Activated B cell treated with CpG ODN at 0.5 μM for 24 hours (primary cell): ENCODE data around the gene SFI1. TPM values are rescaled to one million over a fixed set of nuclear protein-coding genes. Genes with fewer than 3 reads are reported as not detected.
A peak's percentile ranks its signal among the peaks of the same experiment; 100 is the strongest.

Experiments used
- ATAC-seq: fragments of 200-7000 bp; cut with Tn5 transposase; one replicate; pipeline ENCODE4 v1.10.0; 2021; ENCODE audit warnings: low read depth, mild to moderate bottlenecking, moderate library complexity
- CTCF ChIA-PET: fragments of 350-600 bp; sonication (Branson Sonifier 250); formaldehyde crosslinking; loops from one replicate; lab custom pipeline; 2021; ENCODE audit warnings: antibody characterized with exemption; lab: Charles Lee
- POLR2A ChIA-PET: fragments of 350-600 bp; sonication (Branson Sonifier 250); formaldehyde crosslinking; loops from one replicate; lab custom pipeline; 2021; ENCODE audit warnings: antibody characterized with exemption; lab: Charles Lee
- DNase-seq: peaks from one replicate; pipeline ENCODE4 v3.0.0; 2022
- H3K27ac Mint-ChIP-seq: one replicate; pipeline ENCODE4 v1.8.0; 2020; ENCODE audit warnings: mixed read lengths
- H3K27me3 Mint-ChIP-seq: one replicate; pipeline ENCODE4 v1.8.0; 2021; ENCODE audit warnings: mixed read lengths
- H3K36me3 Mint-ChIP-seq: one replicate; pipeline ENCODE4 v1.8.0; 2021; ENCODE audit warnings: low read depth, mixed read lengths
- H3K4me1 Mint-ChIP-seq: one replicate; pipeline ENCODE4 v1.8.0; 2021; ENCODE audit warnings: mixed read lengths
- H3K4me3 Mint-ChIP-seq: one replicate; pipeline ENCODE4 v1.8.0; 2020; ENCODE audit warnings: mild to moderate bottlenecking, mixed read lengths
- H3K9me3 Mint-ChIP-seq: one replicate; pipeline ENCODE4 v1.8.0; 2020; ENCODE audit warnings: mixed read lengths
- intact Hi-C: fragments of 100-400 bp; cut with micrococcal nuclease; formaldehyde crosslinking; loops from one replicate; pipeline ENCODE4 v1.15.1; 2024
- total RNA-seq: library from RNA; stranded (reverse); gene quantifications from 2 replicates; pipeline ENCODE4 v1.2.3, GENCODE V29; 2022
- TF ChIP-seq, protein P1 (sequence below): fragments of 200-600 bp; IDR thresholded peaks from one replicate; pipeline ENCODE4 v1.8.0; 2022; ENCODE audit warnings: antibody characterized with exemption, mild to moderate bottlenecking

The SFI1 gene
- total RNA-seq, 1 donor from 2014 or later: 126 TPM

DNA sequence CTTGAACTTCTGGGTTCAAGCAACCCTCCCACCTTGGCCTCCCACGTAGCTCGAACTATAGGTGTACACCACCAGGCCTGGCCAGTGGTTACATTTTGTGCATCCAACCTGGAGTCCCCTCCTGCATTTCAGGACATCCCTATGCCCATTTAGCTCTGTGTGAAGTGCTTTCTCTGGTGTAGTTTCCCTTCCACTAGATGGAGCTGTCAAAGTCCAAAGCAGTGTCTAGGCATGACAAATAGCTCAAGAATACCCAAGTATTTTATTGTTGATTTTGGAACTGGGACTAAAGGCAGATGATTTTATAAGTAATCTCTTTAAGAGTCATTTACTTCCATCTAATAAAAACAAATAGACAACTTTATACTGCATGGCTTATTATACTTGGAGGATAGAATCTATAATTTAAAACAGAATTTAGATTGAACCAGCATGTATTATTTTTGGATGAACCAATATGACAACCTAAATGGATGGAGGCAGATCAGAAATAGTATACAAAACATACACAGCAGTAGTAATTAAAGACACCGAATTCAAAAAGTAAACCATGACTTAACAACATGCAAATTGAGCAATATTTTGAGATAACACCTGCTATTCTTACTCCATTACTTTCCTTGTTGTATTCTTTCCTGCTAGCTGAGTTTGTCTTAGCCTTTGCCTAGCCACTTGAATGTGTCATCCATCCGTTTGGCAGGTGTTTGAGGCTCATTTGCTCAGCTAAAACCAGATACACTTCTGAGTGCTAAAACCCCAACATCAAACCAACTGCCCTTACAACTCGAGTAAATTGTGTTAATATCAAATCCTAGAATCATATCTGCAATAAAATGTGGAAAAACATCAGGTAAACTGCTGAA lies 44.4 kb upstream of the SFI1 start:
- no peak for DNase-seq
- CTCF ChIA-PET: interaction anchor here (0.7 to 2.2 kb wide), 13 partner anchors 9 to 182 kb away, joined by 3 to 18 read pairs (median 4); partner anchors contain the start of gene EIF4ENIF1
- intact Hi-C loops: loop anchor here (5.0 kb wide), 1 partner anchor 35 kb away; the partner anchor contains the start of gene EIF4ENIF1
- Mint-ChIP-seq H3K36me3 (peaks cover 61% of the 10 kb centered on the region), H3K4me1 (peaks cover 21% of the 10 kb centered on the region), H3K9me3 (no peaks in the 10 kb centered on the region), H3K4me3 (no peak overlapping the region), H3K27ac (peak overlapping the region; percentile 53), H3K27me3 (no peaks in the 10 kb centered on the region)
- TF ChIP-seq, protein P1, sequence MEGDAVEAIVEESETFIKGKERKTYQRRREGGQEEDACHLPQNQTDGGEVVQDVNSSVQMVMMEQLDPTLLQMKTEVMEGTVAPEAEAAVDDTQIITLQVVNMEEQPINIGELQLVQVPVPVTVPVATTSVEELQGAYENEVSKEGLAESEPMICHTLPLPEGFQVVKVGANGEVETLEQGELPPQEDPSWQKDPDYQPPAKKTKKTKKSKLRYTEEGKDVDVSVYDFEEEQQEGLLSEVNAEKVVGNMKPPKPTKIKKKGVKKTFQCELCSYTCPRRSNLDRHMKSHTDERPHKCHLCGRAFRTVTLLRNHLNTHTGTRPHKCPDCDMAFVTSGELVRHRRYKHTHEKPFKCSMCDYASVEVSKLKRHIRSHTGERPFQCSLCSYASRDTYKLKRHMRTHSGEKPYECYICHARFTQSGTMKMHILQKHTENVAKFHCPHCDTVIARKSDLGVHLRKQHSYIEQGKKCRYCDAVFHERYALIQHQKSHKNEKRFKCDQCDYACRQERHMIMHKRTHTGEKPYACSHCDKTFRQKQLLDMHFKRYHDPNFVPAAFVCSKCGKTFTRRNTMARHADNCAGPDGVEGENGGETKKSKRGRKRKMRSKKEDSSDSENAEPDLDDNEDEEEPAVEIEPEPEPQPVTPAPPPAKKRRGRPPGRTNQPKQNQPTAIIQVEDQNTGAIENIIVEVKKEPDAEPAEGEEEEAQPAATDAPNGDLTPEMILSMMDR: no peak
- peak; percentile 68 for ATAC-seq
- POLR2A ChIA-PET: interaction anchor here (0.7 to 1.4 kb wide), 4 partner anchors 29 to 181 kb away, joined by 3 to 4 read pairs (median 4); partner anchors contain the start of gene EIF4ENIF1

DNA sequence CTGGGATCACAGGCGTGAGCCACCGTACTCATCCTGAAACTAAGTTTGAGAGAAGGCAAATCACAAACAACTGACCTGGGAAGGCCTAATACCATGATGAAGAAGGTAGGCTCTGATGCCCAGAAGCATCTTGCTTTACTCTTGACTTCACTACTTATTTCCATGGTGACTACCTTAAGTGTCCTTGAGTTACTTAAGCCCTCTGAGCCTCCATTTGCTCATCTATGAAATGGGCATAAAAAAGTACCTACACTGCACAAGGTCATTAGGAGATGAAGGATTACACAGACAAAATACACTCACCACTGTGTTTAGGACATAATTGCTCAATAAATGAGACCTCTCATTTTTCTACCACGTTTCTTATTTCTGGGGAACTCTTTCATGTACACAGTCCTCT lies 34.6 kb upstream of the SFI1 start:
- TF ChIP-seq, protein P1: no peak
- no peak overlapping the region for H3K4me3 Mint-ChIP-seq
- ChIA-PET CTCF (no interaction called here), POLR2A (no interaction called here)
- DNase-seq (no peak), ATAC-seq (no peak)
- intact Hi-C loops: no loop called here
- no peak overlapping the region for H3K27ac Mint-ChIP-seq
- H3K4me1 Mint-ChIP-seq: no peaks in the 10 kb centered on the region
- no peaks in the 10 kb centered on the region for H3K27me3 Mint-ChIP-seq
- no peaks in the 10 kb centered on the region for H3K9me3 Mint-ChIP-seq
- peaks cover 87% of the 10 kb centered on the region for H3K36me3 Mint-ChIP-seq

DNA sequence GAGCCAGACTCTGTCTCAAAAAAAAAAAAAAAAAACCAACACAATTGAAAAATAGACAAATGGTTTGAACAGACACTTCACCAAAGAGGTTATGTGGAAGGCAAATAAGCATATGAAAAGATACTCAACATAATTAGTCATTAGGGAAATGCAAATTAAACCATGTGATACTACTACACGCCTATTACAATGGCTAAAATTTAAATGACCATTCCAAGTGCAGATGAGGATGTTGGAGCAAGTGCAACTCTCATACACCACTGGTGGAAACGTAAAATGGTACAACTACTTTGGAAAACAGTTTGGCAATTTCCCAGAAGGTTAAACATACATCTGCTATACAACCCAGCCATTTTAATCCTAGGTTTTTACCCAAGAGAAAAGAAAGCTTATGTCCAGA lies 31.0 kb upstream of the SFI1 start:
- Mint-ChIP-seq H3K4me3 (no peak overlapping the region), H3K36me3 (peaks cover 86% of the 10 kb centered on the region), H3K9me3 (no peaks in the 10 kb centered on the region), H3K4me1 (no peaks in the 10 kb centered on the region), H3K27me3 (no peaks in the 10 kb centered on the region), H3K27ac (no peak overlapping the region)
- ChIA-PET CTCF (no interaction called here), POLR2A (no interaction called here)
- TF ChIP-seq, protein P1: no peak
- ATAC-seq (no peak), DNase-seq (no peak)
- intact Hi-C loops: no loop called here

DNA sequence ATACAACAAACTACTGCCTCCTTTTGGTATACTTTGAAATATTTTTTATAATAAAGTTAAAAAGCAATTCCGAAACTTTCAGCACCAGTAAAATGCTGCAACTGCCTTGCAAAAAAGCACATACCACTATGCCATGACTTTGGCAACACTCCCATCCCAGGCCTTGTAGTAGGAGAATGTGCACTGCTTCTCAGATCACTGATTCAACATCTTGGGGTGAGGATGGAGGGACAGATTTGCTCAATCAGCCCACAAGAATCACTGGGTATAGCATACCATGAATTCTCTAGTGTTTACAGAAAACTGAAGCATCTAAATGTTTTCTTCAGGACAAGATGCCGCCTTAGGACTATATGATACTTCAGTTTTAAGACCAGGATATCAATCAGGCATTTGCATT lies 21.6 kb upstream of the SFI1 start:
- POLR2A ChIA-PET: no interaction called here
- TF ChIP-seq, protein P1: no peak
- peaks cover 47% of the 10 kb centered on the region for H3K36me3 Mint-ChIP-seq
- ATAC-seq (no peak), DNase-seq (no peak)
- CTCF ChIA-PET: no interaction called here
- no peak overlapping the region for H3K4me3 Mint-ChIP-seq
- no peaks in the 10 kb centered on the region for H3K9me3 Mint-ChIP-seq
- intact Hi-C loops: no loop called here
- H3K4me1 Mint-ChIP-seq: peaks cover 24% of the 10 kb centered on the region
- H3K27ac Mint-ChIP-seq: no peak overlapping the region
- no peaks in the 10 kb centered on the region for H3K27me3 Mint-ChIP-seq

DNA sequence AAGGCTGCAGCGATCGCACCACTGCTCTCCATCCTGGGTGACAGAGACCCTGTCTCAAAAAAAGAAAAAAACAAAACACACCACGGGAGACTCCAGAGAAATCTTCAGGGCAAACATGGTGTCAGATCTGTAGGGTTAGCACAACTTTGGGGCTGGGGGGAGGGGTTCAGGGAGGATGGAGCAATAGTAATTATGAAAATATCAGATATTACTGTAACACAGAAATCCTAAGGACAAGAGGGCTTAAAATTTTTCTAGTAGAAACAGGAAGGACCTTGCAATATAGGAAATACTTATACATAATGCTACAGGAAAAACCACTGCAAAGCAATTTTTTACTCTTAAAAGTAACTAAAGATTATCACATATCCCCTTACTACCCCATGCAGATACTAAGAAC lies 20.5 kb upstream of the SFI1 start:
- H3K27ac Mint-ChIP-seq: peak overlapping the region; percentile 41
- DNase-seq: no peak
- peaks cover 51% of the 10 kb centered on the region for H3K36me3 Mint-ChIP-seq
- intact Hi-C loops: no loop called here
- H3K27me3 Mint-ChIP-seq: no peaks in the 10 kb centered on the region
- POLR2A ChIA-PET: no interaction called here
- H3K9me3 Mint-ChIP-seq: no peaks in the 10 kb centered on the region
- no peak for ATAC-seq
- H3K4me3 Mint-ChIP-seq: no peak overlapping the region
- H3K4me1 Mint-ChIP-seq: peaks cover 24% of the 10 kb centered on the region
- TF ChIP-seq, protein P1: no peak
- CTCF ChIA-PET: no interaction called here
